H1 (cell line): Measurements from ENCODE around the gene MRPL45. TPM values are rescaled to one million over a fixed set of nuclear protein-coding genes. Genes with fewer than 3 reads are reported as not detected.

ENCODE experiments used
- CTCF ChIA-PET: fragments of 300-600 bp; sonication (Branson Sonifier 250); formaldehyde crosslinking; loops from one replicate; lab custom pipeline; 2021; ENCODE audit not compliant: partially characterized antibody; lab: Charles Lee
- POLR2A ChIA-PET: fragments of 300-600 bp; sonication (Branson Sonifier 250); formaldehyde crosslinking; loops from one replicate; lab custom pipeline; 2021; ENCODE audit warnings: inconsistent platforms; ENCODE audit not compliant: partially characterized antibody; lab: Charles Lee
- DNase-seq, 2 experiments: peaks; one replicate each; pipeline versions ENCODE4 v3.0.0 to v3.0.0-alpha.2; 2010 to 2022; ENCODE audit warnings: low spot score in 2 of 2, low read depth in 1 of 2, mixed read lengths in 1 of 2
- FAIRE-seq: peaks from 2 replicates; lab custom pipeline; 2011; peaks lifted over from hg19 to GRCh38; lab: Jason Lieb, UNC
- H2AFZ ChIP-seq: 2 replicates; pipeline ENCODE4 v1.8.1; 2012; ENCODE audit warnings: low read length, inconsistent platforms
- H2AK5ac ChIP-seq: 2 replicates; pipeline ENCODE4 v1.6.1; 2013; ENCODE audit warnings: low read depth, low read length
- H2BK120ac ChIP-seq: replicated peaks from 2 replicates; pipeline ENCODE3; 2013; ENCODE audit warnings: low read depth, low read length, inconsistent platforms
- H2BK12ac ChIP-seq: 2 replicates; pipeline ENCODE4 v1.6.1; 2013; ENCODE audit warnings: low read depth, low read length
- H2BK15ac ChIP-seq: 2 replicates; pipeline ENCODE4 v1.6.1; 2013; ENCODE audit warnings: low read length
- H2BK20ac ChIP-seq: 2 replicates; pipeline ENCODE4 v1.6.1; 2013; ENCODE audit warnings: low read length
- H2BK5ac ChIP-seq: 2 replicates; pipeline ENCODE4 v1.6.1; 2013; ENCODE audit warnings: low read depth, low read length
- H3K14ac ChIP-seq: 2 replicates; pipeline ENCODE4 v1.6.1; 2013; ENCODE audit warnings: inconsistent platforms; ENCODE audit not compliant: insufficient read length
- H3K18ac ChIP-seq: 2 replicates; pipeline ENCODE4 v1.6.1; 2013; ENCODE audit warnings: low read length; ENCODE audit errors: extremely low read depth
- H3K23ac ChIP-seq: 2 replicates; pipeline ENCODE4 v1.6.1; 2013; ENCODE audit warnings: inconsistent platforms; ENCODE audit not compliant: insufficient read length
- H3K23me2 ChIP-seq: 2 replicates; pipeline ENCODE4 v1.6.1; 2013; ENCODE audit warnings: low read depth, low read length
- H3K27ac ChIP-seq: 2 replicates; pipeline ENCODE4 v1.6.1; 2011; ENCODE audit warnings: low read depth, low read length, inconsistent platforms
- H3K27me3 ChIP-seq, 4 experiments: replicated peaks in 1 of 4; 1 replicate in 1 of 4; 2 replicates in 3 of 4; pipeline versions ENCODE4 v1.6.1 to v1.8.1; 2011 to 2013; ENCODE audit warnings: low read length in 3 of 4, mild to moderate bottlenecking in 3 of 4, inconsistent platforms in 2 of 4, mixed read lengths in 2 of 4, moderate library complexity in 1 of 4; ENCODE audit not compliant: control insufficient read depth in 3 of 4, insufficient read depth in 3 of 4; ENCODE audit errors: extremely low read depth in 1 of 4
- H3K36me3 ChIP-seq, 4 experiments: 2 replicates each; pipeline versions ENCODE4 v1.6.1 to v1.8.1; 2011 to 2013; ENCODE audit warnings: mild to moderate bottlenecking in 4 of 4, low read length in 3 of 4, moderate library complexity in 2 of 4, control low read depth in 1 of 4, inconsistent platforms in 1 of 4; ENCODE audit not compliant: insufficient read depth in 4 of 4, control insufficient read depth in 2 of 4
- H3K4ac ChIP-seq: replicated peaks from 2 replicates; pipeline ENCODE3; 2013; ENCODE audit warnings: low read length, low read depth, mixed read lengths, inconsistent platforms; ENCODE audit not compliant: insufficient read length
- H3K4me1 ChIP-seq, 4 experiments: replicated peaks in 1 of 4; 1 replicate in 1 of 4; 2 replicates in 3 of 4; pipeline versions ENCODE4 v1.6.1 to v1.8.1; 2011 to 2013; ENCODE audit warnings: low read length in 3 of 4, inconsistent platforms in 2 of 4, mixed read lengths in 1 of 4; ENCODE audit not compliant: insufficient read depth in 4 of 4, control insufficient read depth in 3 of 4
- H3K4me2 ChIP-seq, 2 experiments: 2 replicates each; pipeline versions ENCODE4 v1.6.1 to v1.8.1; 2011 to 2013; ENCODE audit warnings: low read depth in 2 of 2, low read length in 2 of 2, control low read depth in 1 of 2, inconsistent platforms in 1 of 2, mild to moderate bottlenecking in 1 of 2; ENCODE audit not compliant: insufficient read depth in 1 of 2
- H3K4me3 ChIP-seq, 4 experiments: fragments of 200-600, 300-600 bp in 1 of 4; sonication (generic), shearing (Covaris generic), sonication (Bioruptor Twin) in 1 of 4; 2 replicates each; pipeline versions ENCODE4 v1.5.1 to v1.8.1; 2011 to 2016; ENCODE audit warnings: low read length in 4 of 4, low read depth in 3 of 4, control low read depth in 2 of 4, inconsistent platforms in 2 of 4, mild to moderate bottlenecking in 2 of 4, mixed read lengths in 1 of 4, moderate library complexity in 1 of 4; ENCODE audit not compliant: insufficient read depth in 2 of 4; ENCODE audit errors: extremely low read depth in 1 of 4
- H3K56ac ChIP-seq: replicated peaks from 2 replicates; pipeline ENCODE3; 2013; ENCODE audit warnings: low read depth, mild to moderate bottlenecking, mixed read lengths, low read length, inconsistent platforms; ENCODE audit not compliant: insufficient read length
- H3K79me1 ChIP-seq: 2 replicates; pipeline ENCODE4 v1.6.1; 2013; ENCODE audit warnings: low read depth, low read length, control low read depth
- H3K79me2 ChIP-seq, 2 experiments: 2 replicates each; pipeline versions ENCODE4 v1.6.1 to v1.8.1; 2012 to 2013; ENCODE audit warnings: low read length in 2 of 2, mild to moderate bottlenecking in 2 of 2, inconsistent platforms in 1 of 2; ENCODE audit not compliant: insufficient read depth in 2 of 2, control insufficient read depth in 1 of 2
- H3K9ac ChIP-seq, 4 experiments: replicated peaks in 1 of 4; 1 replicate in 1 of 4; 2 replicates in 3 of 4; pipeline versions ENCODE4 v1.6.1 to v1.8.1; 2011 to 2013; ENCODE audit warnings: low read depth in 3 of 4, low read length in 3 of 4, control low read depth in 2 of 4, mild to moderate bottlenecking in 2 of 4, moderate library complexity in 2 of 4, inconsistent platforms in 1 of 4; ENCODE audit errors: extremely low read depth in 1 of 4
- H3K9me3 ChIP-seq, 2 experiments: 2 replicates each; pipeline versions ENCODE4 v1.6.1 to v1.8.1; 2012 to 2013; ENCODE audit warnings: mild to moderate bottlenecking in 2 of 2, moderate library complexity in 2 of 2, control low read depth in 1 of 2, inconsistent platforms in 1 of 2, low read depth in 1 of 2, low read length in 1 of 2, mixed read lengths in 1 of 2; ENCODE audit not compliant: insufficient read depth in 2 of 2
- H4K20me1 ChIP-seq, 2 experiments: replicated peaks in 1 of 2; 2 replicates each; pipeline versions ENCODE3 to v1.8.1; 2011 to 2013; ENCODE audit warnings: inconsistent platforms in 2 of 2, low read length in 2 of 2, mild to moderate bottlenecking in 1 of 2; ENCODE audit not compliant: insufficient read depth in 2 of 2, control insufficient read depth in 1 of 2
- H4K5ac ChIP-seq: 2 replicates; pipeline ENCODE4 v1.6.1; 2013; ENCODE audit warnings: low read length, low read depth, mixed read lengths, inconsistent platforms; ENCODE audit not compliant: insufficient read length
- H4K8ac ChIP-seq: 2 replicates; pipeline ENCODE4 v1.8.0; 2013; ENCODE audit warnings: mild to moderate bottlenecking, moderate library complexity, low read length, inconsistent platforms; ENCODE audit not compliant: insufficient read depth; ENCODE audit errors: extremely low read depth
- H4K91ac ChIP-seq: replicated peaks from 2 replicates; pipeline ENCODE3; 2013; ENCODE audit warnings: low read length, mixed read lengths, inconsistent platforms; ENCODE audit not compliant: insufficient read length
- BACH1 ChIP-seq: IDR thresholded peaks from 2 replicates; pipeline ENCODE4 v1.6.1; 2012; ENCODE audit warnings: low read length, improper control_type of control experiment
- CHD2 ChIP-seq: IDR thresholded peaks from 2 replicates; pipeline ENCODE4 v1.6.1; 2012; ENCODE audit warnings: low read length, improper control_type of control experiment
- GABPA ChIP-seq: IDR thresholded peaks from 2 replicates; pipeline ENCODE4 v1.6.1; 2011; ENCODE audit warnings: mild to moderate bottlenecking, low read length, moderate library complexity, borderline replicate concordance; ENCODE audit not compliant: insufficient read depth
- HDAC2 ChIP-seq, 2 experiments: fragments of 300-600 bp in 1 of 2; sonication (generic) in 1 of 2; IDR thresholded peaks; 2 replicates each; pipeline ENCODE4 v1.6.1; 2011 to 2012; ENCODE audit warnings: low read depth in 2 of 2, low read length in 2 of 2, mild to moderate bottlenecking in 2 of 2, moderate library complexity in 2 of 2, borderline replicate concordance in 1 of 2, inconsistent platforms in 1 of 2
- POLR2AphosphoS5 ChIP-seq: IDR thresholded peaks from 2 replicates; pipeline ENCODE4 v1.6.1; 2011; ENCODE audit warnings: low read depth, low read length
- POU5F1 ChIP-seq: IDR thresholded peaks from 2 replicates; pipeline ENCODE4 v1.6.1; 2011; ENCODE audit warnings: low read depth, mild to moderate bottlenecking, low read length, moderate library complexity
- RAD21 ChIP-seq, 2 experiments: IDR thresholded peaks in 1 of 2; conservative IDR thresholded peaks in 1 of 2; 2 replicates each; pipeline ENCODE4 v1.6.1; 2011; ENCODE audit warnings: low read depth in 2 of 2, low read length in 2 of 2, improper control_type of control experiment in 1 of 2, inconsistent platforms in 1 of 2, mild to moderate bottlenecking in 1 of 2, moderate library complexity in 1 of 2
- RNF2 ChIP-seq: fragments of 200-900, 300-1000 bp; sonication (generic); IDR thresholded peaks from 2 replicates; pipeline ENCODE4 v1.7.1; 2016; ENCODE audit warnings: borderline replicate concordance, low read depth, mild to moderate bottlenecking, antibody characterized with exemption, low read length; ENCODE audit not compliant: poor library complexity, severe bottlenecking; ENCODE audit errors: missing control alignments
- RXRA ChIP-seq: IDR thresholded peaks from 2 replicates; pipeline ENCODE4 v1.6.1; 2011; ENCODE audit warnings: low read depth, mild to moderate bottlenecking, low read length, moderate library complexity; ENCODE audit not compliant: insufficient read depth
- SAP30 ChIP-seq: fragments of 300-600 bp; sonication (generic); IDR thresholded peaks from 2 replicates; pipeline ENCODE4 v1.7.1; 2012; ENCODE audit warnings: low read length, moderate library complexity, mild to moderate bottlenecking, inconsistent platforms; ENCODE audit not compliant: insufficient read depth, insufficient replicate concordance
- TBP ChIP-seq: IDR thresholded peaks from 2 replicates; pipeline ENCODE4 v1.6.1; 2011; ENCODE audit warnings: low read depth, low read length, improper control_type of control experiment
- WGBS, 2 experiments: shearing (Covaris generic) in 1 of 2; methylation state at CpG; one replicate each; pipeline versions ENCODE4 v1.1.6 to v1.1.7; 2013 to 2015; ENCODE audit warnings: low lambda C conversion rate in 2 of 2, mixed read lengths in 2 of 2, inconsistent platforms in 1 of 2, low coverage in 1 of 2, missing lambda C conversion rate in 1 of 2; ENCODE audit not compliant: insufficient replicate concordance in 2 of 2, insufficient coverage in 1 of 2, insufficient read length in 1 of 2; ENCODE audit errors: extremely low coverage in 1 of 2, missing lambda C conversion rate in 1 of 2; 5-methylcytosine and 5-hydroxymethylcytosine counted together
- polyA plus RNA-seq, 7 experiments: library from polyadenylated mRNA; depleted of rRNA in 3 of 7; stranded (reverse) in 5 of 7; unstranded in 2 of 7; fragments of >200 nt in 5 of 7; fragments of 200-250 nt in 2 of 7; gene quantifications; 1 replicate in 5 of 7; 2 replicates in 1 of 7; 4 replicates in 1 of 7; pipeline versions ENCODE4 v1.2.1 to v1.2.3, GENCODE V29; 2011 to 2013; ENCODE audit warnings: missing spikeins in 2 of 7, mixed read lengths in 2 of 7
- total RNA-seq: library from RNA; stranded (reverse); fragmentation: NEBNext Ultra II Directional; extraction: Animal tissue kit (Norgen Biotek cat#: 25700); gene quantifications from 2 replicates; pipeline ENCODE4 v1.2.1, GENCODE V29; 2021

The MRPL45 gene
- total and polyA plus RNA-seq, 2 of the 8 experiments (the other 6 are each of a cell fraction or from before 2014, with no cell fraction given): 65.6 to 71.7 TPM

DNA sequence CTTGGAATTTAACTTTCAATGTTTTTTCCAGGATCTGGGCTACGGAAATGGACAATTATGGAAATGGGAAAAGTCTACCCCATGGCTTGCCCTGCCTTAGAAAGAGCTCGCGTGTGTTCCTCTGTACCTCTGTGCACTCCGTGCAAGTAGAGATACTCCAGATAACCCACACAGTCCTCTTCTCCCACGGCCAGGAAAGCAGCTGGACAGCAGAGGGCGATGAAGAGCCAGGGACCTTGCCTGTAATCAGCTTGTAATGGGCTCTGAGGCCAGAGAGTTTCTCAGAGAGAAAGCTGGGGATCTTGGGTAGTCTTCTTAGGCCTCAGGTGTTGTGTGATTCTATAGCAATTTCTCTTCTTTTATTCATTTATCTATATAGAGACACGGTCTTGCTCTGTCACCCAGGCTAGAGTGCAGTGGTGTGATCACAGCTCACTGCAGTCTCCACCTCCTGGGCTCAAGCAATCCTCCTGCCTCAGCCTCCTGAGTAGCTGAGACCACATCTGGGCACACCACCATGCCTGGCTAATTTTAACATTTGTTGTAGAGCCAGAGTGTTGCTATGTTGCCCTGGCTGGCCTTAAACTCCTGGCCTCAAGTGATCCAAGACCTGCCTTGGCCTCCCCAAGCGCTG lies 52.2 kb downstream of the MRPL45 start:
- Histone ChIP-seq H3K14ac (no peak overlapping the region), H3K9me3 (no peaks in the 10 kb centered on the region), H4K91ac (no peak overlapping the region), H3K4me1 (peaks cover 0 to 13% (median 4%) of the 10 kb centered on the region in 4 experiments; a peak in 5 of 7 replicates), H3K4ac (no peak overlapping the region), H3K18ac (no peak overlapping the region), H3K27me3 (no peaks in the 10 kb centered on the region; a peak in 1 of 7 replicates), H3K23ac (no peak overlapping the region), H4K5ac (no peak overlapping the region), H3K27ac (no peak overlapping the region), H3K23me2 (peaks cover 13% of the 10 kb centered on the region), H2BK120ac (no peak overlapping the region), H2AK5ac (0 out of 2 replicates have a peak overlapping the region, but pooled peaks have one; percentile 46), H2BK5ac (no peak overlapping the region), H3K56ac (no peak overlapping the region), H3K79me2 (peaks cover 0 to 14% of the 10 kb centered on the region in 2 experiments; a peak in 2 of 4 replicates), H3K36me3 (no peaks in the 10 kb centered on the region), H2BK15ac (no peak overlapping the region), H2AFZ (no peak overlapping the region), H3K4me3 (no peak overlapping the region), H3K79me1 (peaks cover 6% of the 10 kb centered on the region; the same call in 1 of the 2 replicates), H4K8ac (no peak overlapping the region; the same call in 1 of the 2 replicates), H4K20me1 (peaks cover 5 to 9% of the 10 kb centered on the region in 2 experiments), H2BK12ac (no peak overlapping the region), H3K9ac (no peak overlapping the region), H3K4me2 (no peak overlapping the region), H2BK20ac (no peak overlapping the region)
- WGBS, 2 experiments: 28% methylated on average over 8 of the region's 8 CpGs; no CpG with 5 or more reads in 1 of the 2 experiments
- DNase-seq (peak; percentile 67 to 93), FAIRE-seq (no peak)
- ChIA-PET POLR2A (interaction anchor here (0.9 to 8.9 kb wide), 9 partner anchors 10 to 68 kb away, joined by 3 to 70 read pairs (median 5); no protein-coding TSS in a partner anchor), CTCF (interaction anchor here (0.6 to 25.7 kb wide), 33 partner anchors 9 to 209 kb away, joined by 3 to 400 read pairs (median 4); partner anchors contain the start of gene ARHGAP23)
- TF ChIP-seq RXRA (no peak), BACH1 (peak; percentile 62), TBP (no peak), SAP30 (no peak), RAD21 (IDR thresholded peaks at IDR 0.05 in 1 of 2, conservative IDR thresholded peaks at IDR 0.05 in 1 of 2; ENCODE audit: low read depth in 2 of 2, low read length in 2 of 2) (peak; percentile 79 to 88), POLR2AphosphoS5 (no peak), CHD2 (0 out of 2 replicates have a peak, but pooled peaks have one; percentile 12), RNF2 (no peak), HDAC2 (IDR thresholded peaks at IDR 0.05; ENCODE audit: borderline replicate concordance in 1 of 2, low read depth in 2 of 2, low read length in 2 of 2) (peak in 1 of 2 experiments; percentile 87; a peak in 1 of 4 replicates), POU5F1 (no peak), GABPA (peak; percentile 55; the same call in 1 of the 2 replicates)
